Vagina (tissue), 2 donors: ENCODE data around the gene TNFRSF18. TPM values are rescaled to one million over a fixed set of nuclear protein-coding genes. Genes with fewer than 3 reads are reported as not detected.

Source experiments
- DNase-seq, 2 donors: peaks; one replicate each; pipeline ENCODE4 v3.0.0-alpha.2; 2017; ENCODE audit errors: extremely low spot score in 2 of 2
- H3K27ac ChIP-seq: fragments of 200-600 bp; sonication (generic); one replicate; pipeline ENCODE4 v1.5.1; 2019
- H3K27me3 ChIP-seq: fragments of 200-600 bp; sonication (generic); one replicate; pipeline ENCODE4 v1.5.1; 2019
- H3K36me3 ChIP-seq, 2 donors: fragments of 200-600 bp; sonication (generic); one replicate each; pipeline ENCODE4 v1.5.1; 2017 to 2019
- H3K4me1 ChIP-seq: fragments of 200-600 bp; sonication (generic); one replicate; pipeline ENCODE4 v1.5.1; 2019
- H3K4me3 ChIP-seq, 2 donors: fragments of 200-600 bp; sonication (generic); 1 replicate in 1 of 2; 2 replicates in 1 of 2; pipeline ENCODE4 v1.5.1; 2016 to 2019
- H3K9me3 ChIP-seq: fragments of 200-600 bp; sonication (generic); one replicate; pipeline ENCODE4 v1.5.1; 2019
- CTCF ChIP-seq, 3 experiments: fragments of 450-650 bp in 2 of 3; fragments of 200-600 bp in 1 of 3; sonication (generic) in 1 of 3; IDR thresholded peaks; one replicate each; pipeline ENCODE4 v1.5.1; 2017 to 2019; ENCODE audit warnings: antibody characterized with exemption in 3 of 3, mild to moderate bottlenecking in 2 of 3, moderate library complexity in 2 of 3
- POLR2A ChIP-seq, 2 donors: fragments of 450-650 bp; IDR thresholded peaks; one replicate each; pipeline ENCODE4 v1.6.1; 2017; ENCODE audit warnings: antibody characterized with exemption in 2 of 2, mild to moderate bottlenecking in 2 of 2, moderate library complexity in 2 of 2
- POLR2AphosphoS5 ChIP-seq, 2 donors: sonication (generic); formaldehyde crosslinking; IDR thresholded peaks; one replicate each; pipeline ENCODE4 v1.9.0; 2017; ENCODE audit warnings: antibody characterized with exemption in 2 of 2, mild to moderate bottlenecking in 2 of 2, low read depth in 1 of 2; ENCODE audit not compliant: insufficient read depth in 1 of 2
- intact Hi-C: fragments of 100-400 bp; cut with DNase I; formaldehyde crosslinking; loops from one replicate; pipeline ENCODE4 v1.15.1; 2023
- total RNA-seq: library from RNA; depleted of rRNA; stranded (reverse); fragments of >200 nt; gene quantifications from one replicate; pipeline ENCODE4 v1.2.3, GENCODE V29; 2016

The TNFRSF18 gene
- total RNA-seq, 1 donor from 2014 or later, result 4.4 TPM

- Histone ChIP-seq H3K27me3 (no peaks in the 10 kb centered on the region), H3K4me1 (peaks cover 14% of the 10 kb centered on the region)
Observed at GRCh38 chr1:1165485-1165884, 40.9 kb downstream of the TNFRSF18 start.

GRCh38 chr1:1164701-1165451 is 41.5 kb downstream of the TNFRSF18 start:
- DNase-seq, result no peak
- Histone ChIP-seq H3K27me3 (no peaks in the 10 kb centered on the region), H3K9me3 (no peaks in the 10 kb centered on the region), H3K4me3 (peak overlapping the region in 1 of 2 donors; percentile 46), H3K36me3 (no peaks in the 10 kb centered on the region), H3K4me1 (peaks cover 14% of the 10 kb centered on the region), H3K27ac (peak overlapping the region; percentile 75)
- TF ChIP-seq POLR2AphosphoS5 (IDR thresholded peaks at IDR 0.05; ENCODE audit: insufficient read depth in 1 of 2, low read depth in 1 of 2), result peak in 1 of 2 donors; percentile 35
- TF ChIP-seq POLR2A (IDR thresholded peaks at IDR 0.05), result no peak
- intact Hi-C loops, result no loop called here

More at GRCh38 chr1:1165485-1165884, 40.9 kb downstream of the TNFRSF18 start:
- TF ChIP-seq POLR2AphosphoS5 (IDR thresholded peaks at IDR 0.05; ENCODE audit: insufficient read depth in 1 of 2, low read depth in 1 of 2) (no peak), POLR2A (IDR thresholded peaks at IDR 0.05) (no peak), CTCF (IDR thresholded peaks at IDR 0.05) (no peak)
- no peaks in the 10 kb centered on the region for H3K9me3 ChIP-seq
- no peaks in the 10 kb centered on the region for H3K36me3 ChIP-seq
- peak overlapping the region; percentile 45 for H3K27ac ChIP-seq
- H3K4me3 ChIP-seq, result peak overlapping the region in 1 of 2 donors; percentile 46
- intact Hi-C loops, result no loop called here
- DNase-seq, result no peak

GRCh38 chr1:1164361-1164700 is 42.1 kb downstream of the TNFRSF18 start:
- peak overlapping the region in 1 of 2 donors; percentile 46 for H3K4me3 ChIP-seq
- intact Hi-C loops, result no loop called here

GRCh38 chr1:1163538-1164070 is 42.8 kb downstream of the TNFRSF18 start:
- intact Hi-C loops, result no loop called here
- DNase-seq, result no peak
- Histone ChIP-seq H3K27me3 (no peaks in the 10 kb centered on the region), H3K36me3 (no peaks in the 10 kb centered on the region), H3K27ac (peak overlapping the region; percentile 75), H3K4me1 (peaks cover 20% of the 10 kb centered on the region), H3K9me3 (no peaks in the 10 kb centered on the region), H3K4me3 (peak overlapping the region; percentile 30 to 46)
- no peak for TF ChIP-seq CTCF (IDR thresholded peaks at IDR 0.05)
- no peak for TF ChIP-seq POLR2A (IDR thresholded peaks at IDR 0.05)
- TF ChIP-seq POLR2AphosphoS5 (IDR thresholded peaks at IDR 0.05; ENCODE audit: insufficient read depth in 1 of 2, low read depth in 1 of 2), result no peak

More at GRCh38 chr1:1164361-1164700, 42.1 kb downstream of the TNFRSF18 start:
- TF ChIP-seq CTCF (IDR thresholded peaks at IDR 0.05) (no peak), POLR2AphosphoS5 (IDR thresholded peaks at IDR 0.05; ENCODE audit: insufficient read depth in 1 of 2, low read depth in 1 of 2) (no peak), POLR2A (IDR thresholded peaks at IDR 0.05) (no peak)
- peaks cover 14% of the 10 kb centered on the region for H3K4me1 ChIP-seq
- no peak for DNase-seq
- no peaks in the 10 kb centered on the region for H3K36me3 ChIP-seq
- no peaks in the 10 kb centered on the region for H3K27me3 ChIP-seq
- peak overlapping the region; percentile 75 for H3K27ac ChIP-seq
- H3K9me3 ChIP-seq, result no peaks in the 10 kb centered on the region

- peak overlapping the region; percentile 75 for H3K27ac ChIP-seq
- no peaks in the 10 kb centered on the region for H3K36me3 ChIP-seq
- peaks cover 28% of the 10 kb centered on the region for H3K4me1 ChIP-seq
- H3K27me3 ChIP-seq, result no peaks in the 10 kb centered on the region
- peak overlapping the region; percentile 30 to 46 for H3K4me3 ChIP-seq
- TF ChIP-seq CTCF (IDR thresholded peaks at IDR 0.05), result no peak
- no peak for TF ChIP-seq POLR2A (IDR thresholded peaks at IDR 0.05)
- no peak for TF ChIP-seq POLR2AphosphoS5 (IDR thresholded peaks at IDR 0.05; ENCODE audit: insufficient read depth in 1 of 2, low read depth in 1 of 2)
- DNase-seq, result no peak
- H3K9me3 ChIP-seq, result no peaks in the 10 kb centered on the region
- intact Hi-C loops, result no loop called here
Observed at GRCh38 chr1:1162597-1163537, 43.5 kb downstream of the TNFRSF18 start.
